OCI-LY3 (cell line): ENCODE measurements around the gene KPNA2.

Experiments used
- EZH2phosphoT487 ChIP-seq: fragments of 200-600 bp; shearing (Covaris generic); IDR thresholded peaks from 2 replicates; pipeline ENCODE4 v1.6.1; 2018; ENCODE audit warnings: antibody characterized with exemption, mixed run types, low read depth
- TF ChIP-seq, protein P1 (sequence below): fragments of 200-600, 300-600 bp; sonication (generic); IDR thresholded peaks from 2 replicates; pipeline ENCODE4 v1.5.1; 2014; ENCODE audit warnings: antibody characterized with exemption, low read length, low read depth

DNA sequence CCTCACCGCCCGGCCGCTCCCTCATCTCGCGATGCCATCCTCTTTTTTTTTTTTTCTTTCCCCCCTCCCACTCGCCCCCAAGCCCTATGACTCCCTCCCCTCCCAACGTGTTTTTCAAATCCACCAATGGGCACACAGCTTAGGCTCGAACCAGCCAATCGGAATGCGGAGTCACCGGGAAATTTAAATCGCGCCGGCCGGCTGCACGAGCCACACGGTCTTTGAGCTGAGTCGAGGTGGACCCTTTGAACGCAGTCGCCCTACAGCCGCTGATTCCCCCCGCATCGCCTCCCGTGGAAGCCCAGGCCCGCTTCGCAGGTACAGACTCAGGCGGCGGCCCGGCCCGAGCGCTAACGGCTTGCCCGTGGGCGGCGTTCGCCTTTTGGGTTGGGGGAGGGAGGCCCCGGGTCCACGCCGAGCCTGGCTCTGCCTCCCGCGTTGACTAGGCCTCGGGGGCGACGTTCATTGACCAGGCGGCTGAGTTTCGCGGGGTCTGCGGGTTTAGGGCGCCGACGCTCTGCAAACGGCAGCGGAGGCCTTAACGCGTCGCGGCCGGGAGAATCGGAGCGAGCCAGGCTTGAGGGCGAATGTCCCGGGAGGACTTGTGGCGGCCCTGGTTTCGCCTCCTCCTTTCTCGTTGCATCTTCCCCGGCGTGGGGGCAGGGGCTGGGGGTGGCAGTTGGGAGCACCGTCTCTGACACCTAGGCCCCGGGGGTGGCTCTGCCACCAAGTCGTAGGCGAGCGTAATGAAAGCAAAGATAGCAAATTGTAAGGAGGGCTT, at the start of gene KPNA2:
- TF ChIP-seq, protein P1, sequence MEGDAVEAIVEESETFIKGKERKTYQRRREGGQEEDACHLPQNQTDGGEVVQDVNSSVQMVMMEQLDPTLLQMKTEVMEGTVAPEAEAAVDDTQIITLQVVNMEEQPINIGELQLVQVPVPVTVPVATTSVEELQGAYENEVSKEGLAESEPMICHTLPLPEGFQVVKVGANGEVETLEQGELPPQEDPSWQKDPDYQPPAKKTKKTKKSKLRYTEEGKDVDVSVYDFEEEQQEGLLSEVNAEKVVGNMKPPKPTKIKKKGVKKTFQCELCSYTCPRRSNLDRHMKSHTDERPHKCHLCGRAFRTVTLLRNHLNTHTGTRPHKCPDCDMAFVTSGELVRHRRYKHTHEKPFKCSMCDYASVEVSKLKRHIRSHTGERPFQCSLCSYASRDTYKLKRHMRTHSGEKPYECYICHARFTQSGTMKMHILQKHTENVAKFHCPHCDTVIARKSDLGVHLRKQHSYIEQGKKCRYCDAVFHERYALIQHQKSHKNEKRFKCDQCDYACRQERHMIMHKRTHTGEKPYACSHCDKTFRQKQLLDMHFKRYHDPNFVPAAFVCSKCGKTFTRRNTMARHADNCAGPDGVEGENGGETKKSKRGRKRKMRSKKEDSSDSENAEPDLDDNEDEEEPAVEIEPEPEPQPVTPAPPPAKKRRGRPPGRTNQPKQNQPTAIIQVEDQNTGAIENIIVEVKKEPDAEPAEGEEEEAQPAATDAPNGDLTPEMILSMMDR, result no peak
- no peak for TF ChIP-seq EZH2phosphoT487
